ENCODE results near the gene OXA1L.

DNA sequence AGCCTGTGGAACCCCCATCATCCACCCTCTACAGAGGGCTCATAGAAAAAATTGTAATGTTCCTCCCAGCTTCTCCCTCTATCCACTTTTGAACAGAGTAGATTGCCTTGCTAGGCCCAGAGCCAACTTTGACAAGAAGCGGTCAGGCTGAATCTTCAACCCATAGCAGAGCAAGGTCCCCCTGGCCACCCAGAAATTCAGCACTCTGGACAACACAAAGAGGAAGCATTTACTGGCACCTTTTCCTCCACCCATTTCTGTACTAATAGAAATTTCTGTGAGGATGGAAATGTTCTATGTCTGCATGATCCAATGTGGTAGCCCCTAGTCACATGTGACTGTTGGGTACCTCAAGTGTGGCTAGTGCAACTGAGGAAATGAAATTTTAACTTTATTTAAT lies 42.7 kb upstream of the OXA1L start:
- TF ChIP-seq, protein P1, sequence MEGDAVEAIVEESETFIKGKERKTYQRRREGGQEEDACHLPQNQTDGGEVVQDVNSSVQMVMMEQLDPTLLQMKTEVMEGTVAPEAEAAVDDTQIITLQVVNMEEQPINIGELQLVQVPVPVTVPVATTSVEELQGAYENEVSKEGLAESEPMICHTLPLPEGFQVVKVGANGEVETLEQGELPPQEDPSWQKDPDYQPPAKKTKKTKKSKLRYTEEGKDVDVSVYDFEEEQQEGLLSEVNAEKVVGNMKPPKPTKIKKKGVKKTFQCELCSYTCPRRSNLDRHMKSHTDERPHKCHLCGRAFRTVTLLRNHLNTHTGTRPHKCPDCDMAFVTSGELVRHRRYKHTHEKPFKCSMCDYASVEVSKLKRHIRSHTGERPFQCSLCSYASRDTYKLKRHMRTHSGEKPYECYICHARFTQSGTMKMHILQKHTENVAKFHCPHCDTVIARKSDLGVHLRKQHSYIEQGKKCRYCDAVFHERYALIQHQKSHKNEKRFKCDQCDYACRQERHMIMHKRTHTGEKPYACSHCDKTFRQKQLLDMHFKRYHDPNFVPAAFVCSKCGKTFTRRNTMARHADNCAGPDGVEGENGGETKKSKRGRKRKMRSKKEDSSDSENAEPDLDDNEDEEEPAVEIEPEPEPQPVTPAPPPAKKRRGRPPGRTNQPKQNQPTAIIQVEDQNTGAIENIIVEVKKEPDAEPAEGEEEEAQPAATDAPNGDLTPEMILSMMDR (IDR thresholded peaks at IDR 0.05), result no peak
- no peak for TF ChIP-seq POLR2A (IDR thresholded peaks at IDR 0.05)
